ENCODE measurements around the gene RNF8.

DNA sequence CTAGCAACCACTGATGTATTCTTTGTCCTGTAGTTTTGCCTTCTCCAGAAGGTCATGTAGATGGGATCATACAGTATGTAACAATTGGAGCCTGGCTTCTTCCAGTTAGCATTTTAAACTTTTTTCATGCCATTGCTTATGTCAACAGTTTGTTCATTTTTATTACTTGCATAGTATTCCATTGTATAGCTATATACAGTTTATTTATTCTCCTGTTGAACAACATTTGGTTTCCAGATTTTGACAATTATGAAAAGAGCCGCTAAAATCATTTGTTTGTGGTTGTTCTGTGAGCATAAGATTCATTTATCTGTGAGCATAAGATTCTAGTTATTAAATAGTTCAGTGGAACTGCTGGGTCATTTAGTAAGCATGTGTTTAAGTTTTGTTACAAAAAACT is 55.7 kb downstream of the RNF8 start:
- TF ChIP-seq, protein P1, sequence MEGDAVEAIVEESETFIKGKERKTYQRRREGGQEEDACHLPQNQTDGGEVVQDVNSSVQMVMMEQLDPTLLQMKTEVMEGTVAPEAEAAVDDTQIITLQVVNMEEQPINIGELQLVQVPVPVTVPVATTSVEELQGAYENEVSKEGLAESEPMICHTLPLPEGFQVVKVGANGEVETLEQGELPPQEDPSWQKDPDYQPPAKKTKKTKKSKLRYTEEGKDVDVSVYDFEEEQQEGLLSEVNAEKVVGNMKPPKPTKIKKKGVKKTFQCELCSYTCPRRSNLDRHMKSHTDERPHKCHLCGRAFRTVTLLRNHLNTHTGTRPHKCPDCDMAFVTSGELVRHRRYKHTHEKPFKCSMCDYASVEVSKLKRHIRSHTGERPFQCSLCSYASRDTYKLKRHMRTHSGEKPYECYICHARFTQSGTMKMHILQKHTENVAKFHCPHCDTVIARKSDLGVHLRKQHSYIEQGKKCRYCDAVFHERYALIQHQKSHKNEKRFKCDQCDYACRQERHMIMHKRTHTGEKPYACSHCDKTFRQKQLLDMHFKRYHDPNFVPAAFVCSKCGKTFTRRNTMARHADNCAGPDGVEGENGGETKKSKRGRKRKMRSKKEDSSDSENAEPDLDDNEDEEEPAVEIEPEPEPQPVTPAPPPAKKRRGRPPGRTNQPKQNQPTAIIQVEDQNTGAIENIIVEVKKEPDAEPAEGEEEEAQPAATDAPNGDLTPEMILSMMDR (IDR thresholded peaks at IDR 0.05): no peak
- no peak for TF ChIP-seq POLR2A (IDR thresholded peaks at IDR 0.05)

Measured in testis (tissue), 2 donors.